CD4-positive, alpha-beta T cell (primary cell): Measurements from ENCODE around the gene NDUFA8. TPM values are rescaled to one million over a fixed set of nuclear protein-coding genes. Genes with fewer than 3 reads are reported as not detected.
A peak's percentile ranks its signal among the peaks of the same experiment; 100 is the strongest.

Source experiments
- ATAC-seq: fragments of 200-7000 bp; cut with Tn5 transposase; one replicate; pipeline ENCODE4 v1.10.0; 2022; ENCODE audit warnings: mild to moderate bottlenecking; ENCODE audit not compliant: poor library complexity
- CTCF ChIA-PET: fragments of 350-600 bp; sonication (Branson Sonifier 250); formaldehyde crosslinking; loops from one replicate; lab custom pipeline; 2021; ENCODE audit warnings: antibody characterized with exemption, inconsistent platforms; lab: Charles Lee
- POLR2A ChIA-PET: fragments of 350-600 bp; sonication (Branson Sonifier 250); formaldehyde crosslinking; loops from one replicate; lab custom pipeline; 2021; ENCODE audit warnings: antibody characterized with exemption, inconsistent platforms; lab: Charles Lee
- DNase-seq, 14 experiments: peaks; one replicate each; pipeline ENCODE4 v3.0.0-alpha.2; 2013 to 2020; ENCODE audit warnings: mixed read lengths in 2 of 14
- H3K27ac ChIP-seq, 2 donors: one replicate each; pipeline versions ENCODE4 v1.5.1 to v1.7.0; 2013; ENCODE audit warnings: low read length in 2 of 2, low read depth in 1 of 2, mild to moderate bottlenecking in 1 of 2
- H3K27me3 ChIP-seq, 2 experiments: 1 replicate in 1 of 2; 2 replicates in 1 of 2; pipeline versions ENCODE4 v1.6.1 to v1.7.0; 2013; ENCODE audit warnings: low read length in 2 of 2, control low read depth in 1 of 2, mild to moderate bottlenecking in 1 of 2, moderate library complexity in 1 of 2; ENCODE audit not compliant: insufficient read depth in 2 of 2, control insufficient read depth in 1 of 2
- H3K36me3 ChIP-seq: one replicate; pipeline ENCODE4 v1.6.1; 2013; ENCODE audit warnings: low read length, control low read depth; ENCODE audit not compliant: insufficient read depth
- H3K4me1 ChIP-seq: one replicate; pipeline ENCODE4 v1.6.1; 2013; ENCODE audit warnings: low read length, control low read depth; ENCODE audit not compliant: insufficient read depth
- H3K4me3 ChIP-seq: one replicate; pipeline ENCODE4 v1.5.1; 2013; ENCODE audit warnings: mild to moderate bottlenecking, low read length, moderate library complexity
- H3K9me3 ChIP-seq, 2 experiments: 1 replicate in 1 of 2; 2 replicates in 1 of 2; pipeline versions ENCODE4 v1.6.1 to v1.7.0; 2013; ENCODE audit warnings: low read length in 2 of 2, mild to moderate bottlenecking in 2 of 2, control low read depth in 1 of 2, moderate library complexity in 1 of 2; ENCODE audit not compliant: control insufficient read depth in 1 of 2, insufficient read depth in 1 of 2
- H3K27ac Mint-ChIP-seq: one replicate; pipeline ENCODE4 v1.8.0; 2020; ENCODE audit warnings: mixed read lengths
- H3K27me3 Mint-ChIP-seq: one replicate; pipeline ENCODE4 v1.8.0; 2021; ENCODE audit warnings: mixed read lengths
- H3K36me3 Mint-ChIP-seq: one replicate; pipeline ENCODE4 v1.8.0; 2021; ENCODE audit warnings: low read depth, mixed read lengths
- H3K4me1 Mint-ChIP-seq: one replicate; pipeline ENCODE4 v1.8.0; 2021; ENCODE audit warnings: low read depth, mixed read lengths
- H3K4me3 Mint-ChIP-seq: one replicate; pipeline ENCODE4 v1.8.0; 2020; ENCODE audit warnings: mild to moderate bottlenecking, mixed read lengths
- H3K9me3 Mint-ChIP-seq: one replicate; pipeline ENCODE4 v1.8.0; 2020; ENCODE audit warnings: mixed read lengths
- intact Hi-C, 2 experiments: fragments of 100-400 bp; cut with DNase I in 1 of 2; cut with micrococcal nuclease in 1 of 2; formaldehyde crosslinking; loops; one replicate each; pipeline versions ENCODE4 v1.15.1 to v1.9.0; 2023 to 2025; cut with DNase I, micrococcal nuclease
- polyA plus RNA-seq, 2 donors: library from polyadenylated mRNA; unstranded; fragments of 120-200 nt; gene quantifications; one replicate each; pipeline ENCODE4 v1.2.1, GENCODE V29; 2013
- total RNA-seq, 174 experiments: library from RNA in 2 of 174; stranded (reverse) in 2 of 174; gene quantifications; one replicate each; pipeline ENCODE4 v1.2.3 and lab custom pipeline; 2021 to 2026
- TF ChIP-seq, protein P1 (sequence below): fragments of 200-600 bp; IDR thresholded peaks from one replicate; pipeline ENCODE4 v1.8.0; 2022; ENCODE audit warnings: antibody characterized with exemption, mild to moderate bottlenecking

NDUFA8 gene
- total RNA-seq: 1 to 10 TPM; 4.5 to 5.0 TPM
- polyA plus RNA-seq (2013, experiment 1 of 2): 35.2 TPM
- 28.3 TPM for polyA plus RNA-seq (2013, experiment 2 of 2)
- total RNA-seq (lab: John Stamatoyannopoulos, UW): 4.2 to 39.7 (median 13.2) reads per million in 172 experiments

DNA sequence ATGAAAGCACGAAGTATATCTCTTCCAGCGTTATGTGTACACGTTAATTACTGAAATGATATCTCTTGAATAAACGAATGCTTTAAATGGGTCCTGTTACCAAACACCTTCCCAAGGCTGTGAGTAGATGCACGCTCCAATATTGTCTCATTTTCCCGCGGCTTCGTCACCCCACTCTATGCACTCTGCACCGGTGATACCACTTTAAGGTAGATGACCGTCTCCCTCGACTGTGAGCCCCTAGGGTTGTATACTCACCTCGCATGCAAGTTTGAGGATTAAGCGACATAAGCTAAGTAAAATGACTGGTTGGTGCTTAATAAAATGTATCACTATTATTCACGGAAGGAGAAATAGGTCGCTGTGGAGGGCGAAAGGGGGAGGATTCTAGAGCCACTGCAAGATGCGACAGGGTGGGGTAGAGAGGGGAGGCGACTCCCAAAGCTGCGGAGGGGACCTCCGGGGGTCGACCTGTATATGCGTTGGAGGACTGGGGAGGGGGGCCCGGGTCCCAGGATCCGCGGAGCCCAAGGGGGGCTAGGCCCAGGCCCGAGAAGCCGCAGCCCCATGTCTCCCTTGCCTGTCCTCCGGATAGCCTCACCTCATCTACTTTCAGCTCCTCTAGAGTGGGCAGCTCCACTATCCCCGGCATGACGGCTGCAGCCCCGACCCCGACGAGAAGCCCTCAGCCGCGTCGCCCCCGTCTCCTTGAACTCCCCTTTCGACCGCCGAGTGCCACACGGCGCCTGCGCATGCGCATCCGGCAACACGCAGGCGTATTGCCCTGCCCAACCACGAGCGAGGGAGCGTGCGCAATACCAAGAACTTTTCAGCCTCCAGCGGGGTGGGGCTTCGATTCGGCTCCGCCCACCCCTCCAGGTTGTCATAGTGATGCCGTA, at the start of gene NDUFA8, which contains the start of gene MORN5:
NDUFA8 (minus strand) TSS at position 754 of the 899 bp plus-strand sequence; CDS start at position 652, 102 bp downstream.
MORN5 (plus strand) TSS at position 883 of the 899 bp plus-strand sequence. CDS start 65 bp downstream, outside the sequence.
- Mint-ChIP-seq H3K9me3 (peaks cover 6% of the 10 kb centered on the region), H3K4me3 (peak within 1 kb of the TSS; percentile 93), H3K4me1 (peaks cover 45% of the 10 kb centered on the region), H3K36me3 (peaks cover 15% of the 10 kb centered on the region), H3K27ac (peak within 1 kb of the TSS; percentile 88), H3K27me3 (peaks cover 17% of the 10 kb centered on the region)
- ATAC-seq (peak; percentile 95), DNase-seq (peak; percentile 93 to 99 (median 96))
- ChIA-PET POLR2A (interaction anchor here (0.6 to 1.0 kb wide), 5 partner anchors 67 to 782 kb away, joined by 3 to 5 read pairs (median 3); partner anchors contain the start of genes MRRF, RABGAP1 and RBM18), CTCF (interaction anchor here (0.9 to 2.0 kb wide), 2 partner anchors 60 kb away, joined by 3 to 7 read pairs; no protein-coding TSS in a partner anchor)
- peaks cover 0 to 6% of the 10 kb centered on the region in 2 experiments for H3K9me3 ChIP-seq
- H3K27ac ChIP-seq: peak within 1 kb of the TSS; percentile 68 to 73
- TF ChIP-seq, protein P1, sequence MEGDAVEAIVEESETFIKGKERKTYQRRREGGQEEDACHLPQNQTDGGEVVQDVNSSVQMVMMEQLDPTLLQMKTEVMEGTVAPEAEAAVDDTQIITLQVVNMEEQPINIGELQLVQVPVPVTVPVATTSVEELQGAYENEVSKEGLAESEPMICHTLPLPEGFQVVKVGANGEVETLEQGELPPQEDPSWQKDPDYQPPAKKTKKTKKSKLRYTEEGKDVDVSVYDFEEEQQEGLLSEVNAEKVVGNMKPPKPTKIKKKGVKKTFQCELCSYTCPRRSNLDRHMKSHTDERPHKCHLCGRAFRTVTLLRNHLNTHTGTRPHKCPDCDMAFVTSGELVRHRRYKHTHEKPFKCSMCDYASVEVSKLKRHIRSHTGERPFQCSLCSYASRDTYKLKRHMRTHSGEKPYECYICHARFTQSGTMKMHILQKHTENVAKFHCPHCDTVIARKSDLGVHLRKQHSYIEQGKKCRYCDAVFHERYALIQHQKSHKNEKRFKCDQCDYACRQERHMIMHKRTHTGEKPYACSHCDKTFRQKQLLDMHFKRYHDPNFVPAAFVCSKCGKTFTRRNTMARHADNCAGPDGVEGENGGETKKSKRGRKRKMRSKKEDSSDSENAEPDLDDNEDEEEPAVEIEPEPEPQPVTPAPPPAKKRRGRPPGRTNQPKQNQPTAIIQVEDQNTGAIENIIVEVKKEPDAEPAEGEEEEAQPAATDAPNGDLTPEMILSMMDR: no peak
- no peaks in the 10 kb centered on the region for H3K27me3 ChIP-seq
- peak within 1 kb of the TSS; percentile 97 for H3K4me3 ChIP-seq
- peaks cover 18% of the 10 kb centered on the region for H3K4me1 ChIP-seq
- intact Hi-C loops: loop anchor here (1.0 to 5.0 kb wide), 3 partner anchors 62 to 106 kb away; partner anchors contain the start of genes MRRF (in 2 of the 2) and RBM18 (in 2 of the 2)
- no peaks in the 10 kb centered on the region for H3K36me3 ChIP-seq

DNA sequence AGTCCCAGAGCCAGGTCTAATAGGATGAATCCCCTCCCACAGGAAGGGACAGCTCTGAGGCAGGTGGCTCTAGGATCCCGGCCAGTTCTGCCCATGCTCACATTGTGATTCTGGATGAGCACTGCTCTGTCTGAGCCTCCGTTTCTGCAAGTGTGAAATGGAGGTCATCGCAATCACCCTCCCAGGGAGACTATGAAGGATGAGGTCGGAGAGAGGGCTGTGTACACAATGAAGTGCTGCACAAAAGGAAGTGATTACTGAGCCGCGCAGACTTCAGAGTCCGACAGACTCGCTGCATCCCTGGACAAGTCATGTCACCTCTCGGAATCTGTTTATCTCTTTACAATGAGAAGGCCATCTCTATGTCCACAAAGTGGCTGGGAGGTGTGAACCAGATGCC, 47.5 kb upstream of the NDUFA8 start:
- Mint-ChIP-seq H3K4me3 (no peak overlapping the region), H3K36me3 (no peaks in the 10 kb centered on the region), H3K27me3 (peaks cover 53% of the 10 kb centered on the region), H3K27ac (no peak overlapping the region), H3K9me3 (no peaks in the 10 kb centered on the region), H3K4me1 (no peaks in the 10 kb centered on the region)
- CTCF ChIA-PET: no interaction called here
- DNase-seq: no peak
- Histone ChIP-seq H3K36me3 (no peaks in the 10 kb centered on the region), H3K27me3 (peaks cover 17 to 19% of the 10 kb centered on the region in 2 experiments), H3K9me3 (no peaks in the 10 kb centered on the region), H3K27ac (no peak overlapping the region), H3K4me1 (no peaks in the 10 kb centered on the region), H3K4me3 (no peak overlapping the region)
- POLR2A ChIA-PET: no interaction called here
- intact Hi-C loops: no loop called here
- TF ChIP-seq, protein P1: no peak
- ATAC-seq: no peak

- H3K4me3 ChIP-seq: no peak overlapping the region
- DNase-seq: no peak
- H3K4me3 Mint-ChIP-seq: no peak overlapping the region
- POLR2A ChIA-PET: no interaction called here
- no peaks in the 10 kb centered on the region for H3K9me3 Mint-ChIP-seq
- TF ChIP-seq, protein P1: no peak
- H3K27me3 ChIP-seq: peaks cover 12% of the 10 kb centered on the region in 2 experiments
- H3K4me1 ChIP-seq: no peaks in the 10 kb centered on the region
- ATAC-seq: no peak
- H3K27me3 Mint-ChIP-seq: peaks cover 46% of the 10 kb centered on the region
- H3K27ac Mint-ChIP-seq: no peak overlapping the region
- CTCF ChIA-PET: interaction anchor here (0.6 kb wide), 1 partner anchor 34 kb away, joined by 4 read pairs; no protein-coding TSS in a partner anchor
- H3K36me3 ChIP-seq: no peaks in the 10 kb centered on the region
- no peak overlapping the region for H3K27ac ChIP-seq
- intact Hi-C loops: no loop called here
- no peaks in the 10 kb centered on the region for H3K9me3 ChIP-seq
- no peaks in the 10 kb centered on the region for H3K4me1 Mint-ChIP-seq
- H3K36me3 Mint-ChIP-seq: no peaks in the 10 kb centered on the region
Measured at GRCh38 chr9:122206118-122207046, 46.8 kb upstream of the NDUFA8 start.
